ENCODE results near the gene AKR1E2. TPM values are rescaled to one million over a fixed set of nuclear protein-coding genes. Genes with fewer than 3 reads are reported as not detected.

The AKR1E2 gene
- total and polyA plus RNA-seq, 10 of the 15 experiments (the other 5 are each of a cell fraction or from before 2014, with no cell fraction given): not detected

- H3K36me3 ChIP-seq (ENCODE audit: control insufficient read depth in 2 of 2, insufficient read depth in 2 of 2, low read length in 1 of 2): no peaks in the 10 kb centered on the region
- H3K27ac ChIP-seq (ENCODE audit: control insufficient read depth, insufficient read depth): no peak overlapping the region
- ChIA-PET RAD21 (ENCODE audit: unreplicated experiment) (no interaction called here), SMC1A (ENCODE audit: uncharacterized antibody, unreplicated experiment) (no interaction called here), POLR2A (no interaction called here), CTCF (interaction anchor here (0.9 to 1.2 kb wide), 3 partner anchors 8 to 25 kb away, joined by 3 to 4 read pairs (median 3); no protein-coding TSS in a partner anchor)
- H3K4me2 ChIP-seq (ENCODE audit: control insufficient read depth, insufficient read depth): no peak overlapping the region
- no TSS peak for BruUV-seq (replicated peaks)
- ATAC-seq (no peak), FAIRE-seq (no peak), DNase-seq (ENCODE audit: low read depth, low spot score) (no peak)
- no peaks in the 10 kb centered on the region for H3K4me1 ChIP-seq (ENCODE audit: control insufficient read depth, insufficient read depth, low read length)
- H3K27me3 ChIP-seq (replicated peaks in 1 of 2; ENCODE audit: control insufficient read depth in 2 of 2, insufficient read depth in 2 of 2, low read length in 1 of 2): peaks cover 2 to 3% of the 10 kb centered on the region in 2 experiments; a peak in 3 of 4 replicates
- WGBS (ENCODE audit: insufficient coverage, insufficient replicate concordance, low lambda C conversion rate, missing lambda C conversion rate): 40% methylated on average over 4 of the region's 5 CpGs
- no peak overlapping the region for H3K4me3 ChIP-seq
- no peak overlapping the region for H3K9ac ChIP-seq (ENCODE audit: control insufficient read depth, insufficient read depth, low read length)
- in situ Hi-C loops (cut with MboI) (no loop called here), intact Hi-C loops (cut with micrococcal nuclease; ENCODE audit: unreplicated experiment) (no loop called here)
- no peak overlapping the region for H2AFZ ChIP-seq (ENCODE audit: control insufficient read depth, low read depth, low read length)
- H4K20me1 ChIP-seq (ENCODE audit: control insufficient read depth, insufficient read depth): no peaks in the 10 kb centered on the region
- H3K79me2 ChIP-seq (ENCODE audit: control insufficient read depth, insufficient read depth, low read length): no peaks in the 10 kb centered on the region
- H3K9me3 ChIP-seq (replicated peaks; ENCODE audit: control insufficient read depth, insufficient read depth, low read length): no peaks in the 10 kb centered on the region; the same call in 2 of the 3 replicates
- TF ChIP-seq RAD51 (IDR thresholded peaks at IDR 0.05): no peak
- TF ChIP-seq STAT1 (conservative IDR thresholded peaks at IDR 0.05): no peak
- no peak for TF ChIP-seq FOS (IDR thresholded peaks at IDR 0.05; ENCODE audit: borderline replicate concordance, extremely low read depth, insufficient read length)
- no peak for TF ChIP-seq HDAC2 (IDR thresholded peaks at IDR 0.05)
- TF ChIP-seq BRCA1 (IDR thresholded peaks at IDR 0.05; ENCODE audit: low read depth, low read length): no peak
- TF ChIP-seq WRNIP1 (IDR thresholded peaks at IDR 0.05; ENCODE audit: borderline replicate concordance, low read depth, low read length): no peak
- TF ChIP-seq BHLHE40 (IDR thresholded peaks at IDR 0.05; ENCODE audit: borderline replicate concordance in 1 of 2, low read depth in 2 of 2, low read length in 1 of 2): no peak
- no peak for TF ChIP-seq GATAD2B (conservative IDR thresholded peaks at IDR 0.05; ENCODE audit: low read depth)
- TF ChIP-seq CHD4 (IDR thresholded peaks at IDR 0.05): no peak
- no peak for TF ChIP-seq CBFB (IDR thresholded peaks at IDR 0.05; ENCODE audit: low read depth)
- TF ChIP-seq KAT2A (conservative IDR thresholded peaks at IDR 0.05; ENCODE audit: control insufficient read depth, low read depth, low read length): no peak
- no peak for TF ChIP-seq TCF3 (IDR thresholded peaks at IDR 0.05; ENCODE audit: borderline replicate concordance, insufficient read depth, low read depth, low read length)
- no peak for TF ChIP-seq CEBPZ (IDR thresholded peaks at IDR 0.05; ENCODE audit: low read depth, low read length)
- TF ChIP-seq POLR2AphosphoS2 (IDR thresholded peaks at IDR 0.05; ENCODE audit: low read depth, low read length): no peak
- no peak for TF ChIP-seq IKZF2 (IDR thresholded peaks at IDR 0.05)
- no peak for TF ChIP-seq BACH1 (IDR thresholded peaks at IDR 0.05; ENCODE audit: borderline replicate concordance)
- TF ChIP-seq IRF4 (IDR thresholded peaks at IDR 0.05; ENCODE audit: low read depth, low read length): no peak
Measured at GRCh38 chr10:4824791-4825310, 1.2 kb upstream of the AKR1E2 start.

Measured in GM12878 (cell line).